Endothelial cell of umbilical vein (primary cell): Measurements from ENCODE around the gene CGRRF1. TPM values are rescaled to one million over a fixed set of nuclear protein-coding genes. Genes with fewer than 3 reads are reported as not detected.

ENCODE experiments used
- BruUV-seq: library from RNA; stranded (reverse); fragments of 400-500 nt; replicated peaks from 2 replicates; lab custom pipeline; 2021; lab: Mats Ljungman, UMichigan
- CTCF ChIA-PET: fragments of 300-600, 350-600 bp; sonication (Branson Sonifier 250); formaldehyde crosslinking; loops from one replicate; lab custom pipeline; 2021; ENCODE audit warnings: antibody characterized with exemption, inconsistent platforms; lab: Charles Lee
- POLR2A ChIA-PET: fragments of 300-600, 350-600 bp; sonication (Branson Sonifier 250); formaldehyde crosslinking; loops from one replicate; lab custom pipeline; 2021; ENCODE audit warnings: antibody characterized with exemption, inconsistent platforms; lab: Charles Lee
- DNase-seq: peaks from one replicate; pipeline ENCODE4 v3.0.0-alpha.2; 2011; ENCODE audit warnings: low read depth, low spot score
- FAIRE-seq: peaks from 2 replicates; lab custom pipeline; 2011; peaks lifted over from hg19 to GRCh38; lab: Jason Lieb, UNC
- H2AFZ ChIP-seq: 2 replicates; pipeline ENCODE4 v1.6.0; 2012; ENCODE audit warnings: low read depth, low read length, control low read depth, inconsistent platforms
- H3K27ac ChIP-seq: 2 replicates; pipeline ENCODE4 v1.5.1; 2011; ENCODE audit warnings: low read depth, mild to moderate bottlenecking, control low read depth, low read length, moderate library complexity; ENCODE audit not compliant: insufficient read depth
- H3K27me3 ChIP-seq, 2 experiments: 2 replicates each; pipeline versions ENCODE4 v1.6.0 to v1.6.1; 2011; ENCODE audit warnings: low read length in 2 of 2, mixed read lengths in 1 of 2; ENCODE audit not compliant: control insufficient read depth in 2 of 2, insufficient read depth in 2 of 2
- H3K36me3 ChIP-seq, 2 experiments: 2 replicates in 1 of 2; 3 replicates in 1 of 2; pipeline ENCODE4 v1.5.1; 2011; ENCODE audit warnings: low read length in 2 of 2, mild to moderate bottlenecking in 1 of 2, moderate library complexity in 1 of 2; ENCODE audit not compliant: control insufficient read depth in 2 of 2, insufficient read depth in 2 of 2; ENCODE audit errors: extremely low read depth in 1 of 2
- H3K4me1 ChIP-seq: 3 replicates; pipeline ENCODE4 v1.5.1; 2011; ENCODE audit warnings: mild to moderate bottlenecking, low read length; ENCODE audit not compliant: control insufficient read depth, insufficient read depth; ENCODE audit errors: extremely low read depth
- H3K4me2 ChIP-seq: 2 replicates; pipeline ENCODE4 v1.6.1; 2011; ENCODE audit warnings: low read length, control low read depth, mixed read lengths; ENCODE audit not compliant: insufficient read depth
- H3K4me3 ChIP-seq, 3 experiments: fragments of 200-600 bp in 1 of 3; sonication (generic), shearing (Covaris generic) in 1 of 3; replicated peaks in 1 of 3; 2 replicates each; pipeline ENCODE4 v1.5.1; 2011 to 2016; ENCODE audit warnings: control low read depth in 3 of 3, low read length in 3 of 3, mild to moderate bottlenecking in 2 of 3, inconsistent platforms in 1 of 3, low read depth in 1 of 3, moderate library complexity in 1 of 3; ENCODE audit not compliant: insufficient read depth in 1 of 3
- H3K79me2 ChIP-seq: 2 replicates; pipeline ENCODE4 v1.6.0; 2012; ENCODE audit warnings: low read length, inconsistent platforms; ENCODE audit not compliant: control insufficient read depth, insufficient read depth
- H3K9ac ChIP-seq: replicated peaks from 2 replicates; pipeline ENCODE3; 2011; ENCODE audit warnings: low read length, control low read depth; ENCODE audit not compliant: insufficient read depth; ENCODE audit errors: extremely low read depth
- H3K9me1 ChIP-seq: replicated peaks from 3 replicates; pipeline ENCODE4 v1.6.0; 2011; ENCODE audit warnings: mild to moderate bottlenecking, low read length; ENCODE audit not compliant: control insufficient read depth, insufficient read depth; ENCODE audit errors: extremely low read depth
- H3K9me3 ChIP-seq: replicated peaks from 2 replicates; pipeline ENCODE4 v1.5.1; 2012; ENCODE audit warnings: low read length, inconsistent platforms; ENCODE audit not compliant: control insufficient read depth, insufficient read depth
- H4K20me1 ChIP-seq: replicated peaks from 2 replicates; pipeline ENCODE3; 2011; ENCODE audit warnings: mild to moderate bottlenecking, low read length; ENCODE audit not compliant: control insufficient read depth, insufficient read depth; ENCODE audit errors: extremely low read depth
- CTCF ChIP-seq, 2 donors: IDR thresholded peaks; 1 replicate in 1 of 2; 2 replicates in 1 of 2; pipeline ENCODE4 v1.5.1; 2011; ENCODE audit warnings: low read length in 2 of 2, mild to moderate bottlenecking in 2 of 2, moderate library complexity in 2 of 2, control low read depth in 1 of 2, inconsistent platforms in 1 of 2, low read depth in 1 of 2; ENCODE audit not compliant: insufficient read depth in 1 of 2; ENCODE audit errors: extremely low read depth in 1 of 2
- EZH2 ChIP-seq: IDR thresholded peaks from 2 replicates; pipeline ENCODE4 v1.6.1; 2012; ENCODE audit warnings: borderline replicate concordance, low read depth, mild to moderate bottlenecking, moderate library complexity, low read length, inconsistent platforms; ENCODE audit not compliant: severe bottlenecking
- FOS ChIP-seq: IDR thresholded peaks from 2 replicates; pipeline ENCODE4 v1.6.1; 2011; ENCODE audit warnings: mild to moderate bottlenecking, low read length, moderate library complexity, borderline replicate concordance; ENCODE audit not compliant: insufficient read depth
- GATA2 ChIP-seq: IDR thresholded peaks from 2 replicates; pipeline ENCODE4 v1.7.0; 2011; ENCODE audit warnings: low read depth, mild to moderate bottlenecking, moderate library complexity, mixed read lengths, low read length; ENCODE audit not compliant: insufficient read length, insufficient read depth
- JUN ChIP-seq: IDR thresholded peaks from 2 replicates; pipeline ENCODE4 v1.6.1; 2011; ENCODE audit warnings: borderline replicate concordance, low read depth; ENCODE audit not compliant: insufficient read length, insufficient read depth
- dilution Hi-C: fragments of 300-500 bp; cut with MboI; formaldehyde crosslinking; loops from one replicate; pipeline ENCODE4 v1.15.0; 2019; ENCODE audit warnings: low sequenced_read_pairs; ENCODE audit not compliant: extremely low pct_ligation_motif_present
- intact Hi-C: fragments of 100-400 bp; cut with micrococcal nuclease; formaldehyde crosslinking; loops from one replicate; pipeline ENCODE4 v1.10.0; 2022
- polyA plus RNA-seq, 4 experiments: library from polyadenylated mRNA; depleted of rRNA in 3 of 4; stranded (reverse) in 3 of 4; unstranded in 1 of 4; fragments of >200 nt; gene quantifications; 2 replicates each; pipeline versions ENCODE4 v1.2.1 to v1.2.3, GENCODE V29; 2011 to 2012; ENCODE audit warnings: missing spikeins in 1 of 4
- total RNA-seq: library from RNA; stranded (reverse); gene quantifications from 2 replicates; pipeline ENCODE4 v1.2.3, GENCODE V29; 2021
- TF ChIP-seq, protein P1 (sequence below): IDR thresholded peaks from 2 replicates; pipeline ENCODE4 v1.6.1; 2011; ENCODE audit not compliant: insufficient read depth, insufficient read length

Gene CGRRF1
- total and polyA plus RNA-seq, 2 donors (not counting 3 experiments of a cell fraction or from before 2014, with no cell fraction given): 6.6 to 15.7 TPM

DNA sequence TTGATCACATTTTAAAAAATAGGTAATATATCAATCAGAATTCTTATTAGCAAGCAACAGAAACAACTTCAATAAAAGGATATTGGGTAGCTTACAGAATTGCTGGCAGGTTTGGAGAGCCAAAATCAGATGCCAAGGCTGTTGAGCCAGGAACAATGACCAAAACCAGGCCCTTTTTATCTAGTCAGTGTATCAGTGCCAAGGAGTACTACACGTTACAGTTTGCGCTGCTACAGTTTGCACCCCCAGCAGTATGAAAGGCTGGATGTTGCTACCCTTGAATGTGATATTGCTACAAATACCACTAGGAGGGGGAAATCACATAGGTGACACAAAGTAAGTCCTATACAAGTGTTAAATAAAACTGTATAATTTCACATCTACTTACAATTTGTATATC lies 19.3 kb downstream of the CGRRF1 start:
- no peaks in the 10 kb centered on the region for H3K79me2 ChIP-seq
- dilution Hi-C loops: no loop called here
- H4K20me1 ChIP-seq: no peaks in the 10 kb centered on the region
- peaks cover 9% of the 10 kb centered on the region for H3K4me1 ChIP-seq
- no peak overlapping the region for H3K9ac ChIP-seq
- BruUV-seq: no TSS peak
- no peak overlapping the region for H3K27ac ChIP-seq
- H3K4me3 ChIP-seq: no peak overlapping the region
- peaks cover 4 to 7% of the 10 kb centered on the region in 2 experiments for H3K36me3 ChIP-seq
- H3K9me1 ChIP-seq: no peaks in the 10 kb centered on the region
- CTCF ChIA-PET: interaction anchor here (1.1 to 2.1 kb wide), 6 partner anchors 8 to 245 kb away, joined by 4 to 11 read pairs (median 8); partner anchors contain the start of gene CGRRF1
- DNase-seq (no peak), FAIRE-seq (no peak)
- POLR2A ChIA-PET: no interaction called here
- no peak for TF ChIP-seq EZH2
- no peak for TF ChIP-seq JUN
- no peaks in the 10 kb centered on the region for H3K9me3 ChIP-seq
- no peak overlapping the region for H3K4me2 ChIP-seq
- no peak overlapping the region for H2AFZ ChIP-seq
- intact Hi-C loops: no loop called here
- no peaks in the 10 kb centered on the region for H3K27me3 ChIP-seq

DNA sequence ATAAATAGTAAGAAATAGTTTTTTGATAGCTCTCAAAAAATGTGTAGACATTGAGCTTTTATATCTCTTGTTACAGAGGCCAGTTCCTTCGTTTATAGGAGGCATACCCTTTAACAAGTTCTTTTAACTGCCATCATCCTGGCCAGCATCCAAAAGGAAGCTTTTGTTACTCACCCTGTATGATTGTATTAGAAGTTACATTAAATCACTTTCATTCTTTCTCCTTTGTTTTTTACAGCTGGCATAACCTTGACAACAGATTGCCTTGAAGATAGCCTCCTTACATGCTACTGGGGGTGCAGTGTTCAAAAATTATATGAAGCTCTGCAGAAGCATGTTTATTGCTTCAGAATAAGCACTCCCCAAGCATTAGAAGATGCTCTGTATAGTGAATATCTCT lies 20.1 kb downstream of the CGRRF1 start:
- peaks cover 2% of the 10 kb centered on the region in 2 experiments for H3K36me3 ChIP-seq
- H3K9me1 ChIP-seq: no peaks in the 10 kb centered on the region
- FAIRE-seq (peak; percentile 67), DNase-seq (peak; percentile 90)
- H2AFZ ChIP-seq: no peak overlapping the region
- intact Hi-C loops: no loop called here
- TF ChIP-seq EZH2 (no peak), FOS (peak; percentile 10), JUN (peak; percentile 15), GATA2 (peak; percentile 83), CTCF (IDR thresholded peaks at IDR 0.05; ENCODE audit: extremely low read depth in 1 of 2, insufficient read depth in 1 of 2, low read depth in 1 of 2, low read length in 2 of 2) (no peak)
- TF ChIP-seq, protein P1, sequence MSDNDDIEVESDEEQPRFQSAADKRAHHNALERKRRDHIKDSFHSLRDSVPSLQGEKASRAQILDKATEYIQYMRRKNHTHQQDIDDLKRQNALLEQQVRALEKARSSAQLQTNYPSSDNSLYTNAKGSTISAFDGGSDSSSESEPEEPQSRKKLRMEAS: no peak
- H3K9me3 ChIP-seq: no peaks in the 10 kb centered on the region
- dilution Hi-C loops: no loop called here
- no peaks in the 10 kb centered on the region for H3K79me2 ChIP-seq
- H3K4me1 ChIP-seq: peaks cover 9% of the 10 kb centered on the region
- CTCF ChIA-PET: interaction anchor here (1.1 to 1.8 kb wide), 7 partner anchors 9 to 276 kb away, joined by 3 to 11 read pairs (median 7); partner anchors contain the start of gene CGRRF1
- H4K20me1 ChIP-seq: no peaks in the 10 kb centered on the region
- peak overlapping the region; percentile 10 for H3K4me2 ChIP-seq
- no TSS peak for BruUV-seq
- H3K27me3 ChIP-seq: no peaks in the 10 kb centered on the region
- POLR2A ChIA-PET: interaction anchor here (0.6 to 0.8 kb wide), 2 partner anchors 36 to 62 kb away, joined by 3 to 5 read pairs; no protein-coding TSS in a partner anchor
- H3K4me3 ChIP-seq: no peak overlapping the region
- H3K27ac ChIP-seq: no peak overlapping the region
- H3K9ac ChIP-seq: no peak overlapping the region
